Osteocyte (in vitro differentiated cells): ENCODE data around the gene ATXN1. TPM values are rescaled to one million over a fixed set of nuclear protein-coding genes. Genes with fewer than 3 reads are reported as not detected.
A peak's percentile ranks its signal among the peaks of the same experiment; 100 is the strongest.

Source experiments
- DNase-seq: peaks from one replicate; pipeline ENCODE4 v3.0.0; 2021; ENCODE audit warnings: mixed read lengths; ENCODE audit not compliant: unreplicated experiment; ENCODE audit errors: extremely low spot score
- H3K27ac Mint-ChIP-seq: one replicate; pipeline ENCODE4 v1.8.0; 2021; ENCODE audit warnings: mild to moderate bottlenecking, mixed read lengths; ENCODE audit not compliant: unreplicated experiment
- H3K27me3 Mint-ChIP-seq: one replicate; pipeline ENCODE4 v1.8.0; 2021; ENCODE audit warnings: mixed read lengths; ENCODE audit not compliant: unreplicated experiment
- H3K36me3 Mint-ChIP-seq: one replicate; pipeline ENCODE4 v1.8.0; 2021; ENCODE audit warnings: mixed read lengths; ENCODE audit not compliant: unreplicated experiment
- H3K4me1 Mint-ChIP-seq: one replicate; pipeline ENCODE4 v1.8.0; 2021; ENCODE audit warnings: mixed read lengths; ENCODE audit not compliant: unreplicated experiment
- H3K4me3 Mint-ChIP-seq: one replicate; pipeline ENCODE4 v1.8.0; 2021; ENCODE audit warnings: mild to moderate bottlenecking, moderate library complexity, mixed read lengths; ENCODE audit not compliant: unreplicated experiment
- H3K9me3 Mint-ChIP-seq: one replicate; pipeline ENCODE4 v1.8.0; 2021; ENCODE audit warnings: mixed read lengths; ENCODE audit not compliant: unreplicated experiment
- CTCF ChIP-seq: fragments of 200-600 bp; sonication (generic); IDR thresholded peaks from 2 replicates; pipeline ENCODE4 v1.5.0; 2021; ENCODE audit warnings: antibody characterized with exemption, mild to moderate bottlenecking, moderate library complexity
- total RNA-seq: library from RNA; stranded (reverse); gene quantifications from 2 replicates; pipeline ENCODE4 v1.2.1, GENCODE V29; 2021

ATXN1 gene
- total RNA-seq, 1 donor from 2014 or later, result 54.4 TPM

GRCh38 chr6:16474772-16475493, 286.3 kb downstream of the ATXN1 start:
- Mint-ChIP-seq H3K27ac (no peak overlapping the region), H3K27me3 (no peaks in the 10 kb centered on the region)
- no peak for TF ChIP-seq CTCF

GRCh38 chr6:16473908-16474771, 287.1 kb downstream of the ATXN1 start:
- Mint-ChIP-seq H3K27ac (peak overlapping the region; percentile 5), H3K27me3 (no peaks in the 10 kb centered on the region)

More at GRCh38 chr6:16474772-16475493, 286.3 kb downstream of the ATXN1 start:
- Mint-ChIP-seq H3K9me3 (peaks cover 7% of the 10 kb centered on the region), H3K36me3 (peaks cover 14% of the 10 kb centered on the region), H3K4me1 (peaks cover 34% of the 10 kb centered on the region), H3K4me3 (no peak overlapping the region)
- DNase-seq, result no peak

GRCh38 chr6:16473184-16473907, 287.9 kb downstream of the ATXN1 start:
- DNase-seq, result no peak
- no peak for TF ChIP-seq CTCF
- H3K4me3 Mint-ChIP-seq, result no peak overlapping the region
- peaks cover 34% of the 10 kb centered on the region for H3K4me1 Mint-ChIP-seq
- peaks cover 7% of the 10 kb centered on the region for H3K9me3 Mint-ChIP-seq
- H3K27ac Mint-ChIP-seq, result peak overlapping the region; percentile 63
- no peaks in the 10 kb centered on the region for H3K27me3 Mint-ChIP-seq
- H3K36me3 Mint-ChIP-seq, result peaks cover 14% of the 10 kb centered on the region

More at GRCh38 chr6:16473908-16474771, 287.1 kb downstream of the ATXN1 start:
- Mint-ChIP-seq H3K9me3 (peaks cover 7% of the 10 kb centered on the region), H3K4me1 (peaks cover 34% of the 10 kb centered on the region), H3K4me3 (no peak overlapping the region), H3K36me3 (peaks cover 14% of the 10 kb centered on the region)
- TF ChIP-seq CTCF, result no peak
- DNase-seq, result no peak

GRCh38 chr6:16472349-16473069, 288.8 kb downstream of the ATXN1 start:
- Mint-ChIP-seq H3K36me3 (peaks cover 14% of the 10 kb centered on the region), H3K27me3 (no peaks in the 10 kb centered on the region), H3K27ac (peak overlapping the region; percentile 63), H3K4me1 (peaks cover 34% of the 10 kb centered on the region), H3K9me3 (peaks cover 7% of the 10 kb centered on the region), H3K4me3 (no peak overlapping the region)
- DNase-seq, result no peak
- TF ChIP-seq CTCF, result no peak
